ENCODE measurements around the gene LPP. TPM values are rescaled to one million over a fixed set of nuclear protein-coding genes. Genes with fewer than 3 reads are reported as not detected.
"Not testable (repeated sequence)": the region's sequence is repeated elsewhere in the genome, so short reads cannot be mapped to it uniquely, and the experiment has no call there.

Gene LPP
- total RNA-seq, 3 donors from 2014 or later (not counting 1 experiment from before 2014, with no cell fraction given), result 137 to 163 (median 149) TPM

GRCh38 chr3:188607805-188608315, 453.9 kb downstream of the LPP start:
- ATAC-seq, result no peak
- H3K4me3 ChIP-seq (ENCODE audit: low read length), result no peak overlapping the region
- H3K27ac ChIP-seq (ENCODE audit: low read length), result no peak overlapping the region
- Mint-ChIP-seq H3K4me1 (peaks cover 6 to 18% of the 10 kb centered on the region in 2 donors), H3K9me3 (no peaks in the 10 kb centered on the region), H3K4me3 (no peak overlapping the region), H3K36me3 (peaks cover 10% of the 10 kb centered on the region), H3K27me3 (ENCODE audit: low read depth in 2 of 2) (no peaks in the 10 kb centered on the region), H3K27ac (peak overlapping the region in 1 of 2 donors; percentile 6)
- H3K4me1 ChIP-seq (ENCODE audit: control insufficient read depth, insufficient read depth, low read length), result no peaks in the 10 kb centered on the region
- no peak for DNase-seq
- H3K36me3 ChIP-seq (ENCODE audit: control insufficient read depth, insufficient read depth, low read length), result peaks cover 18% of the 10 kb centered on the region
- no peaks in the 10 kb centered on the region for H3K9me3 ChIP-seq (ENCODE audit: control insufficient read depth, insufficient read depth, low read length)
- no peaks in the 10 kb centered on the region for H3K27me3 ChIP-seq (ENCODE audit: control insufficient read depth, insufficient read depth, low read length)
- no peak for TF ChIP-seq CTCF (IDR thresholded peaks at IDR 0.05)
- intact Hi-C loops (cut with micrococcal nuclease), result no loop called here

GRCh38 chr3:188608401-188608800, 454.4 kb downstream of the LPP start:
- H3K36me3 Mint-ChIP-seq, result peaks cover 10% of the 10 kb centered on the region

GRCh38 chr3:188613721-188614120, 459.8 kb downstream of the LPP start:
- H3K27me3 ChIP-seq (ENCODE audit: control insufficient read depth, insufficient read depth, low read length); H3K9me3 ChIP-seq (ENCODE audit: control insufficient read depth, insufficient read depth, low read length); H3K36me3 Mint-ChIP-seq; H3K4me1 ChIP-seq (ENCODE audit: control insufficient read depth, insufficient read depth, low read length); H3K27me3 Mint-ChIP-seq (ENCODE audit: low read depth in 2 of 2); DNase-seq; intact Hi-C loops (cut with micrococcal nuclease); ATAC-seq; H3K27ac Mint-ChIP-seq; H3K4me3 ChIP-seq (ENCODE audit: low read length); H3K4me3 Mint-ChIP-seq; H3K27ac ChIP-seq (ENCODE audit: low read length); H3K9me3 Mint-ChIP-seq: not testable (repeated sequence)
- H3K36me3 ChIP-seq (ENCODE audit: control insufficient read depth, insufficient read depth, low read length), result peaks cover 16% of the 10 kb centered on the region
- WGBS (ENCODE audit: insufficient coverage), result 100% methylated on average over 6 of the region's 6 CpGs
- peaks cover 15 to 18% of the 10 kb centered on the region in 2 donors for H3K4me1 Mint-ChIP-seq

More at GRCh38 chr3:188608401-188608800, 454.4 kb downstream of the LPP start:
- DNase-seq, result no peak
- Histone ChIP-seq H3K36me3 (ENCODE audit: control insufficient read depth, insufficient read depth, low read length) (peaks cover 18% of the 10 kb centered on the region), H3K27me3 (ENCODE audit: control insufficient read depth, insufficient read depth, low read length) (no peaks in the 10 kb centered on the region), H3K4me3 (ENCODE audit: low read length) (no peak overlapping the region), H3K27ac (ENCODE audit: low read length) (no peak overlapping the region), H3K4me1 (ENCODE audit: control insufficient read depth, insufficient read depth, low read length) (no peaks in the 10 kb centered on the region), H3K9me3 (ENCODE audit: control insufficient read depth, insufficient read depth, low read length) (no peaks in the 10 kb centered on the region)
- H3K27me3 Mint-ChIP-seq (ENCODE audit: low read depth in 2 of 2), result no peaks in the 10 kb centered on the region
- TF ChIP-seq CTCF (IDR thresholded peaks at IDR 0.05), result no peak
- no peak overlapping the region for H3K4me3 Mint-ChIP-seq
- intact Hi-C loops (cut with micrococcal nuclease), result no loop called here
- H3K27ac Mint-ChIP-seq, result peak overlapping the region in 1 of 2 donors; percentile 6
- ATAC-seq, result no peak
- peaks cover 6 to 18% of the 10 kb centered on the region in 2 donors for H3K4me1 Mint-ChIP-seq
- H3K9me3 Mint-ChIP-seq, result no peaks in the 10 kb centered on the region
- WGBS (ENCODE audit: insufficient coverage), result 100% methylated on average over 2 of the region's 3 CpGs

GRCh38 chr3:188617270-188617669, 463.3 kb downstream of the LPP start:
- no peak overlapping the region for H3K4me3 Mint-ChIP-seq
- no peaks in the 10 kb centered on the region for H3K36me3 Mint-ChIP-seq
- H3K9me3 ChIP-seq (ENCODE audit: control insufficient read depth, insufficient read depth, low read length), result no peaks in the 10 kb centered on the region
- DNase-seq (no peak), ATAC-seq (no peak)
- no peak overlapping the region for H3K27ac Mint-ChIP-seq
- H3K27me3 Mint-ChIP-seq (ENCODE audit: low read depth in 2 of 2), result no peaks in the 10 kb centered on the region
- no peaks in the 10 kb centered on the region for H3K27me3 ChIP-seq (ENCODE audit: control insufficient read depth, insufficient read depth, low read length)
- intact Hi-C loops (cut with micrococcal nuclease), result no loop called here
- no peak for TF ChIP-seq CTCF (IDR thresholded peaks at IDR 0.05)
- H3K27ac ChIP-seq (ENCODE audit: low read length), result no peak overlapping the region
- no peak overlapping the region for H3K4me3 ChIP-seq (ENCODE audit: low read length)
- no peaks in the 10 kb centered on the region for H3K9me3 Mint-ChIP-seq
- 100% methylated on average over 1 of the region's 2 CpGs for WGBS (ENCODE audit: insufficient coverage)
- H3K36me3 ChIP-seq (ENCODE audit: control insufficient read depth, insufficient read depth, low read length), result no peaks in the 10 kb centered on the region
- H3K4me1 Mint-ChIP-seq, result peaks cover 13 to 32% of the 10 kb centered on the region in 2 donors
- H3K4me1 ChIP-seq (ENCODE audit: control insufficient read depth, insufficient read depth, low read length), result no peaks in the 10 kb centered on the region
